22Rv1 (cell line): ENCODE data around the gene PTPN9.

Source experiments
- CTCF ChIP-seq: fragments of 450-650 bp; IDR thresholded peaks from 2 replicates; pipeline ENCODE4 v1.5.1; 2017; ENCODE audit warnings: mild to moderate bottlenecking
- ZFX ChIP-seq: fragments of 450-650 bp; IDR thresholded peaks from 2 replicates; pipeline ENCODE4 v1.6.1; 2017; ENCODE audit warnings: antibody characterized with exemption, borderline replicate concordance

- TF ChIP-seq CTCF (no peak), ZFX (no peak)
Measured at GRCh38 chr15:75620058-75620820, 41.1 kb upstream of the PTPN9 start.
